Smooth muscle cell (in vitro differentiated cells): Measurements from ENCODE around the gene ATXN7L1. TPM values are rescaled to one million over a fixed set of nuclear protein-coding genes. Genes with fewer than 3 reads are reported as not detected.

Experiments
- DNase-seq: peaks from one replicate; lab custom pipeline; 2025; ENCODE audit not compliant: unreplicated experiment; lab: John Stamatoyannopoulos, UW
- H2AFZ ChIP-seq: fragments of 200-600 bp; sonication (generic); 2 replicates; pipeline ENCODE4 v1.6.0; 2016; ENCODE audit warnings: antibody characterized with exemption, low read depth, mild to moderate bottlenecking
- H3F3A ChIP-seq: fragments of 200-600 bp; sonication (generic); 2 replicates; pipeline ENCODE4 v1.6.0; 2017; ENCODE audit warnings: antibody characterized with exemption, low read depth
- H3K27ac ChIP-seq: fragments of 200-600 bp; sonication (generic); 2 replicates; pipeline ENCODE4 v1.5.1; 2016; ENCODE audit warnings: low read depth, mild to moderate bottlenecking
- H3K27me3 ChIP-seq: fragments of 200-600 bp; sonication (generic); 2 replicates; pipeline ENCODE4 v1.6.1; 2016; ENCODE audit warnings: low read depth, mild to moderate bottlenecking
- H3K36me3 ChIP-seq: fragments of 200-600 bp; sonication (generic); 2 replicates; pipeline ENCODE4 v1.5.1; 2016; ENCODE audit warnings: low read depth
- H3K4me1 ChIP-seq: fragments of 200-600 bp; sonication (generic); 2 replicates; pipeline ENCODE4 v1.5.1; 2016; ENCODE audit warnings: low read depth
- H3K4me2 ChIP-seq: fragments of 200-600 bp; sonication (generic); 2 replicates; pipeline ENCODE4 v1.6.0; 2016; ENCODE audit warnings: mild to moderate bottlenecking
- H3K4me3 ChIP-seq: fragments of 200-600 bp; sonication (generic); 2 replicates; pipeline ENCODE4 v1.5.1; 2016; ENCODE audit warnings: mild to moderate bottlenecking
- H3K79me2 ChIP-seq: fragments of 200-600 bp; sonication (generic); 2 replicates; pipeline ENCODE4 v1.6.0; 2016; ENCODE audit warnings: low read depth, mild to moderate bottlenecking
- H3K9ac ChIP-seq: fragments of 200-600 bp; sonication (generic); 2 replicates; pipeline ENCODE4 v1.6.0; 2016; ENCODE audit warnings: low read depth
- H3K9me3 ChIP-seq: fragments of 200-600 bp; sonication (generic); replicated peaks from 2 replicates; pipeline ENCODE4 v1.5.1; 2016; ENCODE audit warnings: low read depth
- H4K20me1 ChIP-seq: fragments of 200-600 bp; sonication (generic); 2 replicates; pipeline ENCODE4 v1.6.0; 2016; ENCODE audit warnings: low read depth
- WGBS: methylation state at CpG from one replicate; pipeline ENCODE4 v1.1.7; 2016; ENCODE audit warnings: low lambda C conversion rate; 5-methylcytosine and 5-hydroxymethylcytosine counted together
- polyA plus RNA-seq: library from polyadenylated mRNA; unstranded; fragments of >200 nt; fragmentation: Nextera tagmentation; extraction: Ambion mirVana; gene quantifications from 2 replicates; pipeline ENCODE4 v1.2.1, GENCODE V29; 2016
- total RNA-seq: library from RNA; depleted of rRNA; stranded (reverse); fragments of >200 nt; gene quantifications from 2 replicates; pipeline ENCODE4 v1.2.3, GENCODE V29; 2014
- TF ChIP-seq, protein P1 (sequence below): fragments of 200-600 bp; sonication (generic); IDR thresholded peaks from 2 replicates; pipeline ENCODE4 v1.5.1; 2017; ENCODE audit warnings: borderline replicate concordance, mild to moderate bottlenecking, antibody characterized with exemption; ENCODE audit not compliant: insufficient read depth, poor library complexity, severe bottlenecking

The ATXN7L1 gene
- total and polyA plus RNA-seq, 2 experiments from 2014 or later: 3.3 to 4.4 TPM

DNA sequence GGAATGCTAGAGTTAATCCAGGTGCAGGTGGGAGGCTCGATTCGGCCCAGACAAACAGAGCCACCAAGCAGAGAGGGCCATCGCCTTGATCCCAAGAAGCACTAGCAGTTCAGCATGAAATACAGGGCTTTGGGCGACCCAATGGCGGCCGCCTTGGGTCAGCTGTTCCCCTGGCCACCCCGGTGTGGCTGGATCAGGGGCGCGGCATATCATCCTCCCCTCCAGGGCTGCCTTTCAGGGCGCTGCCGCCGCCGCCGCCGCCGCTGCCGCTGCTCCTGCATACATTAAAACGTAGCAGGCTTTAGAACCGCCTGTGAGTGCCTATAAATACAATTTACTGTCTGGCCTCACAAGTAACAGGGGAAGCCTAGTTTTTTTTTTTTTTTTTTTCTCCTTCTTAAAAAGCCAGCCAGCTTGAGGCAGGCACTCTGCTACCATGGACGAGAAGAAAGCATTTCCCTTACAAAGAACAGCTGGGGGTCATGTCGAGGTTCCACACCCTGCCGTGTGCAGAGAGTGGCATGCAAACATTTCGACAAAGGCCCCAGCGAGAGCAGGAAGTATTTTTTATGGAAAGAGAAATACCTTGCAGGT is 237.4 kb downstream of the ATXN7L1 start:
- DNase-seq: no peak
- 21% methylated on average over 24 of the region's 24 CpGs for WGBS
- H3K27me3 ChIP-seq: no peaks in the 10 kb centered on the region
- no peak overlapping the region for H2AFZ ChIP-seq
- no peaks in the 10 kb centered on the region for H3F3A ChIP-seq
- TF ChIP-seq, protein P1, sequence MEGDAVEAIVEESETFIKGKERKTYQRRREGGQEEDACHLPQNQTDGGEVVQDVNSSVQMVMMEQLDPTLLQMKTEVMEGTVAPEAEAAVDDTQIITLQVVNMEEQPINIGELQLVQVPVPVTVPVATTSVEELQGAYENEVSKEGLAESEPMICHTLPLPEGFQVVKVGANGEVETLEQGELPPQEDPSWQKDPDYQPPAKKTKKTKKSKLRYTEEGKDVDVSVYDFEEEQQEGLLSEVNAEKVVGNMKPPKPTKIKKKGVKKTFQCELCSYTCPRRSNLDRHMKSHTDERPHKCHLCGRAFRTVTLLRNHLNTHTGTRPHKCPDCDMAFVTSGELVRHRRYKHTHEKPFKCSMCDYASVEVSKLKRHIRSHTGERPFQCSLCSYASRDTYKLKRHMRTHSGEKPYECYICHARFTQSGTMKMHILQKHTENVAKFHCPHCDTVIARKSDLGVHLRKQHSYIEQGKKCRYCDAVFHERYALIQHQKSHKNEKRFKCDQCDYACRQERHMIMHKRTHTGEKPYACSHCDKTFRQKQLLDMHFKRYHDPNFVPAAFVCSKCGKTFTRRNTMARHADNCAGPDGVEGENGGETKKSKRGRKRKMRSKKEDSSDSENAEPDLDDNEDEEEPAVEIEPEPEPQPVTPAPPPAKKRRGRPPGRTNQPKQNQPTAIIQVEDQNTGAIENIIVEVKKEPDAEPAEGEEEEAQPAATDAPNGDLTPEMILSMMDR: no peak
- H3K27ac ChIP-seq: no peak overlapping the region
- no peaks in the 10 kb centered on the region for H4K20me1 ChIP-seq
- H3K79me2 ChIP-seq: no peaks in the 10 kb centered on the region
- H3K4me3 ChIP-seq: no peak overlapping the region
- H3K9me3 ChIP-seq: no peaks in the 10 kb centered on the region
- peak overlapping the region; percentile 40 for H3K4me2 ChIP-seq
- no peaks in the 10 kb centered on the region for H3K36me3 ChIP-seq
- peaks cover 28% of the 10 kb centered on the region for H3K4me1 ChIP-seq
- H3K9ac ChIP-seq: no peak overlapping the region

DNA sequence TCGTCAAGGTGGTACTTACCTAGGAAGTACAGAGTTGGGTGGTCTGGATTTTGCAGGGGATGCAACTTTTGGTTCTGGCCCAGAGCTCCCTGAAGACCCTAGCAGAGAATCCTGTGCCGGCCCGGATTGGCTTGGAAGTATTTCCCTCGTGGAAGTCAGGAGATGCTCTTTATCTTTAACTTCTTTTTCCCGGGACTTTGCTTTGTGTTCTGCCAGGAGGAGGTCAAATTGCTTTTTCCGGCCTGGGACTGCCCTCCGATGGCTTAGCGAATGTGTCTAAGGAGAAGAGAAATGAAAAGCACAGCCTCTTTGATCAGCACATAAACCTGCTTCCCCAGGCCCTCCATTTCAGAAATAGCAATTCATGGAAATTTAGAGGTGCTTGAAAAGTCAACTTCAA is 238.1 kb downstream of the ATXN7L1 start:
- H3K27me3 ChIP-seq: no peaks in the 10 kb centered on the region
- no peak for DNase-seq

DNA sequence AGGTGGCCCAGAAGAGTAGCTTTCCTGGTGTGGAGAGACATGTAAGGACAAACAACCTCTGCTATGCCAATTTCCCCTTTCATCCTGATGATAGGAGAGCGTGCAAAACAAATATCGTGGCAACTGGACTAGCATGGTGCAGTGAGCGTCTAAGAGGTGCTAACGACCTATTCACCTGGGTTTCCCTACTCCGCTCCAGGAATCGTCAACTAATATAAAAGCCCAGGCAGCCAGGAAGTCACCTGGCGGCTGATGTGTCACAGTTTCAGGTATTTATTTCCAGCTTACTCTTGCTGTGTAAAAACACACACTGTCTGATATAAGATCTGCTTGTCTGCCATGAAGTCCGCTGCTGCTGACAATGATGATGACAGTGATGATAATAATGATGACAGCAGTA is 238.6 kb downstream of the ATXN7L1 start:
- WGBS: 92% methylated on average over 8 of the region's 8 CpGs
- no peaks in the 10 kb centered on the region for H3K36me3 ChIP-seq
- H3F3A ChIP-seq: no peaks in the 10 kb centered on the region
- H3K4me2 ChIP-seq: no peak overlapping the region
- H3K27ac ChIP-seq: no peak overlapping the region
- no peaks in the 10 kb centered on the region for H3K27me3 ChIP-seq
- H3K4me3 ChIP-seq: no peak overlapping the region
- H4K20me1 ChIP-seq: no peaks in the 10 kb centered on the region
- no peaks in the 10 kb centered on the region for H3K79me2 ChIP-seq
- H2AFZ ChIP-seq: no peak overlapping the region
- no peak overlapping the region for H3K9ac ChIP-seq
- TF ChIP-seq, protein P1: no peak
- H3K4me1 ChIP-seq: peaks cover 20% of the 10 kb centered on the region
- no peaks in the 10 kb centered on the region for H3K9me3 ChIP-seq
- DNase-seq: no peak

More for the DNA sequence above, 238.1 kb downstream of the ATXN7L1 start:
- Histone ChIP-seq H3K36me3 (no peaks in the 10 kb centered on the region), H3K4me2 (no peak overlapping the region), H3K9me3 (no peaks in the 10 kb centered on the region), H3K4me1 (peaks cover 22% of the 10 kb centered on the region), H3K27ac (no peak overlapping the region), H3K79me2 (no peaks in the 10 kb centered on the region), H3K9ac (no peak overlapping the region), H3K4me3 (no peak overlapping the region), H2AFZ (no peak overlapping the region), H3F3A (no peaks in the 10 kb centered on the region), H4K20me1 (no peaks in the 10 kb centered on the region)
- WGBS: 75% methylated on average over 8 of the region's 8 CpGs
- TF ChIP-seq, protein P1: no peak

DNA sequence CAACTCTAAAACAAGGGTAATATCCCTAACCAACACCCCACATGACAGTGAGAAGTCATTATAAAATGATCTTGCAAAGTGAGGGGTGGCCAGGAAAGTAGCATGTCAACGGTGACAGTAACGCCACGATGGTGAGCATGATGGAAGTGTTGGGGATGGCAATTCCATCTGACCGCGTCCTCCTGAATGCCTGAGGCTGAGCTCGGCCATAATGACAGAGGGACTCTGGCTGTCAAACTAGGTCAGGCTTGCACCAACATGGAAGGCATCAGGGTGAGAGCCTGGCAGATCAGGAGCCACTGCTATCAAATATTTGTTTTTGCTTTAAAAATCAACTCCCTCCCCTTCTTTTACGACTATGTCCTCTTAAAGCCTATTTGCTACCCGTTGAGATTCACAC is 239.4 kb downstream of the ATXN7L1 start:
- TF ChIP-seq, protein P1: no peak
- no peaks in the 10 kb centered on the region for H3F3A ChIP-seq
- H3K4me1 ChIP-seq: peaks cover 20% of the 10 kb centered on the region
- no peak for DNase-seq
- H3K9me3 ChIP-seq: no peaks in the 10 kb centered on the region
- H3K27ac ChIP-seq: no peak overlapping the region
- H4K20me1 ChIP-seq: no peaks in the 10 kb centered on the region
- H3K4me3 ChIP-seq: no peak overlapping the region
- no peak overlapping the region for H3K4me2 ChIP-seq
- no peak overlapping the region for H2AFZ ChIP-seq
- H3K27me3 ChIP-seq: no peaks in the 10 kb centered on the region
- no peaks in the 10 kb centered on the region for H3K79me2 ChIP-seq
- H3K9ac ChIP-seq: no peak overlapping the region
- H3K36me3 ChIP-seq: no peaks in the 10 kb centered on the region
- WGBS: 86% methylated on average over 8 of the region's 8 CpGs
